K562 (cell line): Measurements from ENCODE around the gene SLC5A7. TPM values are rescaled to one million over a fixed set of nuclear protein-coding genes. Genes with fewer than 3 reads are reported as not detected.
A peak's percentile ranks its signal among the peaks of the same experiment; 100 is the strongest.

Source experiments
- ATAC-seq: fragments of 200-7000 bp; cut with Tn5 transposase; 3 replicates; pipeline ENCODE4 v1.9.1; 2020; ENCODE audit warnings: moderate library complexity
- BruUV-seq: library from RNA; stranded (reverse); fragments of 400-500 nt; replicated peaks from 2 replicates; lab custom pipeline; 2021; lab: Mats Ljungman, UMichigan
- CTCF ChIA-PET: fragments of 300-600 bp; formaldehyde crosslinking; extraction: SDS; loops from one replicate; lab custom pipeline; 2021; ENCODE audit warnings: low intra/inter-chr PET ratio; lab: Yijun Ruan, JAX
- POLR2A ChIA-PET: fragments of 300-600, 350-650 bp; sonication (Branson Sonifier 250); formaldehyde crosslinking; extraction: SDS; loops from one replicate; lab custom pipeline; 2021; ENCODE audit warnings: antibody characterized with exemption, inconsistent platforms; lab: Yijun Ruan, JAX
- DNase-seq, 4 experiments: peaks; one replicate each; pipeline versions ENCODE4 v3.0.0 to v3.0.0-alpha.2; 2011 to 2018; ENCODE audit warnings: low spot score in 3 of 4, mixed read lengths in 3 of 4; ENCODE audit errors: extremely low read depth in 1 of 4
- FAIRE-seq: peaks from 2 replicates; lab custom pipeline; 2011; peaks lifted over from hg19 to GRCh38; lab: Jason Lieb, UNC
- H2AFZ ChIP-seq: 2 replicates; pipeline ENCODE4 v1.6.0; 2011; ENCODE audit warnings: low read depth, low read length, control low read depth, inconsistent platforms
- H3K27ac ChIP-seq: fragments of 200-600 bp; 3 replicates; pipeline ENCODE4 v1.8.0; 2011; ENCODE audit warnings: low read depth, mild to moderate bottlenecking, control low read depth, inconsistent platforms, low read length, moderate library complexity, mixed read lengths; ENCODE audit errors: extremely low read depth
- H3K27me3 ChIP-seq, 2 experiments: fragments of 300-600 bp in 1 of 2; 2 replicates in 1 of 2; 3 replicates in 1 of 2; pipeline versions ENCODE4 v1.6.0 to v1.8.0; 2011; ENCODE audit warnings: inconsistent platforms in 2 of 2, low read length in 2 of 2, mild to moderate bottlenecking in 1 of 2, mixed read lengths in 1 of 2, moderate library complexity in 1 of 2; ENCODE audit not compliant: control insufficient read depth in 2 of 2, insufficient read depth in 2 of 2
- H3K36me3 ChIP-seq: fragments of 300-600 bp; 3 replicates; pipeline ENCODE4 v1.8.0; 2011; ENCODE audit warnings: mild to moderate bottlenecking, low read length, inconsistent platforms; ENCODE audit not compliant: control insufficient read depth, insufficient read depth
- H3K4me1 ChIP-seq, 2 experiments: fragments of 200-600 bp in 1 of 2; replicated peaks in 1 of 2; 2 replicates in 1 of 2; 3 replicates in 1 of 2; pipeline versions ENCODE4 v1.5.1 to v1.8.0; 2011; ENCODE audit warnings: inconsistent platforms in 2 of 2, low read length in 2 of 2, mild to moderate bottlenecking in 1 of 2, mixed read lengths in 1 of 2, moderate library complexity in 1 of 2; ENCODE audit not compliant: control insufficient read depth in 2 of 2, insufficient read depth in 2 of 2
- H3K4me2 ChIP-seq: 2 replicates; pipeline ENCODE4 v1.6.1; 2011; ENCODE audit warnings: low read length, control low read depth, inconsistent platforms, mixed read lengths; ENCODE audit not compliant: insufficient read depth
- H3K4me3 ChIP-seq: fragments of 200-600 bp; sonication (generic), shearing (Covaris generic); 2 replicates; pipeline ENCODE4 v1.5.1; 2016; ENCODE audit warnings: control low read depth, inconsistent platforms
- H3K79me2 ChIP-seq: fragments of 200-600 bp; 3 replicates; pipeline ENCODE4 v1.8.0; 2011; ENCODE audit warnings: low read length, inconsistent platforms; ENCODE audit not compliant: control insufficient read depth, insufficient read depth
- H3K9ac ChIP-seq, 2 experiments: 2 replicates each; pipeline versions ENCODE4 v1.6.0 to v1.6.1; 2011; ENCODE audit warnings: low read depth in 2 of 2, low read length in 2 of 2, control low read depth in 1 of 2, inconsistent platforms in 1 of 2, mild to moderate bottlenecking in 1 of 2, mixed read lengths in 1 of 2; ENCODE audit not compliant: insufficient read depth in 1 of 2
- H3K9me1 ChIP-seq: one replicate; pipeline ENCODE4 v1.6.0; 2011; ENCODE audit warnings: inconsistent platforms, mild to moderate bottlenecking, low read length, moderate library complexity; ENCODE audit not compliant: control insufficient read depth, insufficient read depth
- H3K9me3 ChIP-seq: replicated peaks from 2 replicates; pipeline ENCODE4 v1.5.1; 2011; ENCODE audit warnings: low read depth, low read length, inconsistent platforms; ENCODE audit not compliant: control insufficient read depth, insufficient read depth
- H4K20me1 ChIP-seq: replicated peaks from 2 replicates; pipeline ENCODE4 v1.6.1; 2011; ENCODE audit warnings: low read length, inconsistent platforms, mixed read lengths; ENCODE audit not compliant: control insufficient read depth, insufficient read depth
- ATF3 ChIP-seq, 2 experiments: fragments of 450-650 bp in 1 of 2; sonication (generic) in 1 of 2; formaldehyde crosslinking in 1 of 2; IDR thresholded peaks in 1 of 2; conservative IDR thresholded peaks in 1 of 2; 2 replicates each; pipeline versions ENCODE4 v1.6.1 to v1.8.1; 2016 to 2023; ENCODE audit warnings: mild to moderate bottlenecking in 2 of 2, moderate library complexity in 2 of 2, inconsistent platforms in 1 of 2, missing genetic modification reagents in 1 of 2
- CEBPG ChIP-seq, 3 experiments: fragments of 200-800 bp in 1 of 3; sonication (Bioruptor generic) in 1 of 3; sonication (generic) in 1 of 3; formaldehyde crosslinking in 1 of 3; IDR thresholded peaks in 2 of 3; conservative IDR thresholded peaks in 1 of 3; 2 replicates each; pipeline versions ENCODE4 v1.6.1 to v1.8.0; 2016 to 2022; ENCODE audit warnings: missing compliant biosample characterization in 2 of 3, missing genetic modification characterization in 2 of 3, mild to moderate bottlenecking in 1 of 3, missing genetic modification reagents in 1 of 3
- NFATC3 ChIP-seq: fragments of 450-650 bp; IDR thresholded peaks from 2 replicates; pipeline ENCODE4 v1.6.1; 2017; ENCODE audit warnings: mild to moderate bottlenecking
- NFRKB ChIP-seq: fragments of 450-650 bp; IDR thresholded peaks from 2 replicates; pipeline ENCODE4 v1.6.1; 2016; ENCODE audit warnings: low read depth
- in situ Hi-C: fragments of 300-500 bp; cut with MboI; formaldehyde crosslinking; loops from 4 replicates; pipeline ENCODE4 v1.15.0; 2018; ENCODE audit warnings: inconsistent platforms, mixed read lengths
- intact Hi-C: fragments of 100-400 bp; cut with micrococcal nuclease; formaldehyde crosslinking; loops from 2 replicates; pipeline ENCODE4 v1.14.2; 2022
- polyA plus RNA-seq, 8 experiments: library from polyadenylated mRNA; depleted of rRNA in 4 of 8; stranded (reverse) in 5 of 8; unstranded in 3 of 8; fragments of >200 nt; fragmentation: Nextera tagmentation in 2 of 8; fragmentation: Illumina TruSeq in 1 of 8; extraction: Ambion mirVana in 2 of 8; extraction: Trizol in 1 of 8; gene quantifications; 2 replicates each; pipeline versions ENCODE4 v1.2.1 to v1.2.3, GENCODE V29; 2011 to 2014; ENCODE audit warnings: inconsistent platforms in 1 of 8, missing spikeins in 1 of 8
- total RNA-seq, 7 experiments: library from RNA; depleted of rRNA in 6 of 7; stranded (reverse); fragments of >200 nt in 6 of 7; fragmentation: Illumina TruSeq in 2 of 7; extraction: Trizol in 2 of 7; gene quantifications; 2 replicates each; pipeline versions ENCODE4 v1.2.1 to v1.2.3, GENCODE V29; 2011 to 2021; ENCODE audit warnings: low replicate concordance in 1 of 7

SLC5A7 gene
- total and polyA plus RNA-seq, 9 of the 15 experiments (the other 6 are each of a cell fraction or from before 2014, with no cell fraction given), result not detected

GRCh38 chr2:107990718-107991117 is 4.4 kb downstream of the SLC5A7 start:
- H3K9me1 ChIP-seq, result no peaks in the 10 kb centered on the region
- no peaks in the 10 kb centered on the region for H3K36me3 ChIP-seq
- H3K27me3 ChIP-seq, result 0 out of 5 replicates have a peak, but pooled peaks cover 0 to 4% of the 10 kb centered on the region in 2 experiments
- no peak overlapping the region for H3K4me3 ChIP-seq
- no peak for FAIRE-seq
- H4K20me1 ChIP-seq, result no peaks in the 10 kb centered on the region
- peak; percentile 26; the same call in 1 of the 2 replicates for TF ChIP-seq ATF3 (IDR thresholded peaks at IDR 0.05)
- TF ChIP-seq ATF3 (CRISPR knock-in tag; conservative IDR thresholded peaks at IDR 0.05), result no peak
- no peak for TF ChIP-seq NFRKB
- TF ChIP-seq NFATC3, result no peak
- no peak for TF ChIP-seq CEBPG (CRISPR knock-in tag; IDR thresholded peaks at IDR 0.05)
- TF ChIP-seq CEBPG (tag; conservative IDR thresholded peaks at IDR 0.05 in 1 of 2, IDR thresholded peaks at IDR 0.05 in 1 of 2), result peak in 1 of 2 experiments; percentile 60; a peak in 1 of 4 replicates
- TF ChIP-seq, all 486 proteins: peak for 2
- H2AFZ ChIP-seq, result no peak overlapping the region
- H3K9me3 ChIP-seq, result no peaks in the 10 kb centered on the region
- peaks cover 0 to 3% of the 10 kb centered on the region in 2 experiments; a peak in 1 of 5 replicates for H3K4me1 ChIP-seq
- ChIA-PET POLR2A (interaction anchor here (0.8 kb wide), 1 partner anchor 19 kb away, joined by 3 read pairs; no protein-coding TSS in a partner anchor), CTCF (no interaction called here)
- H3K9ac ChIP-seq, result no peak overlapping the region
- BruUV-seq, result no TSS peak
- DNase-seq (no peak), ATAC-seq (no peak)
- intact Hi-C loops, result no loop called here
- H3K27ac ChIP-seq, result no peak overlapping the region
- in situ Hi-C loops, result no loop called here
- no peak overlapping the region for H3K4me2 ChIP-seq
- H3K79me2 ChIP-seq, result no peaks in the 10 kb centered on the region
